Natural killer cell treated with Interleukin-12 subunit alpha and Interleukin-12 subunit beta and Interleukin-15 and Interleukin-18, amount 100 ng/mL, for 72 hours (primary cell): ENCODE results near the gene SLC22A25. TPM values are rescaled to one million over a fixed set of nuclear protein-coding genes. Genes with fewer than 3 reads are reported as not detected.
"Not testable (repeated sequence)": the region's sequence is repeated elsewhere in the genome, so short reads cannot be mapped to it uniquely, and the experiment has no call there.

Experiments
- ATAC-seq, 2 donors: fragments of 150-1000 bp; cut with Tn5 transposase in 1 of 2; sonication (Bioruptor Pico), chemical (Tn5 transposase) in 1 of 2; 2 replicates each; pipeline ENCODE4 v1.10.0; 2021
- DNase-seq: peaks from one replicate; pipeline ENCODE4 v3.0.0; 2022; ENCODE audit warnings: low spot score
- H3K27ac Mint-ChIP-seq, 2 donors: 1 replicate in 1 of 2; 2 replicates in 1 of 2; pipeline ENCODE4 v1.8.0; 2022; ENCODE audit warnings: mixed read lengths in 2 of 2, mild to moderate bottlenecking in 1 of 2, moderate library complexity in 1 of 2
- H3K27me3 Mint-ChIP-seq, 2 donors: 1 replicate in 1 of 2; 2 replicates in 1 of 2; pipeline ENCODE4 v1.8.0; 2022; ENCODE audit warnings: mixed read lengths in 2 of 2
- H3K36me3 Mint-ChIP-seq: one replicate; pipeline ENCODE4 v1.8.0; 2022; ENCODE audit warnings: mixed read lengths
- H3K4me1 Mint-ChIP-seq, 2 donors: 1 replicate in 1 of 2; 2 replicates in 1 of 2; pipeline ENCODE4 v1.8.0; 2022; ENCODE audit warnings: low read depth in 2 of 2, mixed read lengths in 2 of 2, mild to moderate bottlenecking in 1 of 2
- H3K4me3 Mint-ChIP-seq: one replicate; pipeline ENCODE4 v1.8.0; 2022; ENCODE audit warnings: mixed read lengths
- H3K9me3 Mint-ChIP-seq: 2 replicates; pipeline ENCODE4 v1.8.0; 2022; ENCODE audit warnings: mixed read lengths
- total RNA-seq, 2 donors: library from RNA; stranded (reverse); gene quantifications; one replicate each; pipeline ENCODE4 v1.2.3, GENCODE V29; 2022

The SLC22A25 gene
- total RNA-seq, 2 donors from 2014 or later = not detected

GRCh38 chr11:63244862-63245261 is 1.5 kb upstream of the SLC22A25 start:
- ATAC-seq = no peak
- DNase-seq = no peak
- no peak overlapping the region for H3K4me3 Mint-ChIP-seq
- no peak overlapping the region for H3K27ac Mint-ChIP-seq
- H3K4me1 Mint-ChIP-seq = peaks cover 0 to 2% of the 10 kb centered on the region in 2 donors
- H3K36me3 Mint-ChIP-seq = no peaks in the 10 kb centered on the region
- H3K9me3 Mint-ChIP-seq = no peaks in the 10 kb centered on the region
- H3K27me3 Mint-ChIP-seq = peaks cover 13 to 43% of the 10 kb centered on the region in 2 donors

GRCh38 chr11:63242089-63242781 is 1.2 kb downstream of the SLC22A25 start:
- DNase-seq = no peak
- H3K4me3 Mint-ChIP-seq = no peak overlapping the region
- no peaks in the 10 kb centered on the region for H3K36me3 Mint-ChIP-seq
- H3K4me1 Mint-ChIP-seq = peaks cover 0 to 2% of the 10 kb centered on the region in 2 donors
- no peak for ATAC-seq
- no peaks in the 10 kb centered on the region for H3K9me3 Mint-ChIP-seq
- H3K27ac Mint-ChIP-seq = no peak overlapping the region
- H3K27me3 Mint-ChIP-seq = peaks cover 10 to 57% of the 10 kb centered on the region in 2 donors

GRCh38 chr11:63240791-63241379 is 2.5 kb downstream of the SLC22A25 start:
- Mint-ChIP-seq H3K9me3 (peaks cover 3% of the 10 kb centered on the region), H3K27ac (no peak overlapping the region), H3K4me3 (no peak overlapping the region), H3K36me3 (no peaks in the 10 kb centered on the region), H3K4me1 (peaks cover 0 to 2% of the 10 kb centered on the region in 2 donors), H3K27me3 (peaks cover 7 to 51% of the 10 kb centered on the region in 2 donors)
- no peak for DNase-seq
- no peak for ATAC-seq

- Mint-ChIP-seq H3K27me3 (peaks cover 13 to 52% of the 10 kb centered on the region in 2 donors), H3K27ac (no peak overlapping the region), H3K4me1 (peaks cover 0 to 2% of the 10 kb centered on the region in 2 donors), H3K9me3 (peaks cover 3% of the 10 kb centered on the region), H3K36me3 (no peaks in the 10 kb centered on the region), H3K4me3 (no peak overlapping the region)
- DNase-seq (no peak), ATAC-seq (no peak)
Observed at GRCh38 chr11:63240098-63240497, 3.3 kb downstream of the SLC22A25 start.

- DNase-seq = no peak
- no peak overlapping the region for H3K4me3 Mint-ChIP-seq
- no peak overlapping the region for H3K27ac Mint-ChIP-seq
- no peak for ATAC-seq
- H3K9me3 Mint-ChIP-seq = peaks cover 3% of the 10 kb centered on the region
- peaks cover 0 to 2% of the 10 kb centered on the region in 2 donors for H3K4me1 Mint-ChIP-seq
- H3K36me3 Mint-ChIP-seq = no peaks in the 10 kb centered on the region
- peaks cover 16 to 53% of the 10 kb centered on the region in 2 donors for H3K27me3 Mint-ChIP-seq
Observed at GRCh38 chr11:63239254-63239653, 4.1 kb downstream of the SLC22A25 start.

- ATAC-seq = no peak
- H3K27me3 Mint-ChIP-seq = peaks cover 26 to 54% of the 10 kb centered on the region in 2 donors
- H3K4me1 Mint-ChIP-seq = peaks cover 0 to under 1% of the 10 kb centered on the region in 2 donors
- no peak overlapping the region for H3K27ac Mint-ChIP-seq
- H3K9me3 Mint-ChIP-seq = peaks cover 3% of the 10 kb centered on the region
- H3K4me3 Mint-ChIP-seq = no peak overlapping the region
- H3K36me3 Mint-ChIP-seq = no peaks in the 10 kb centered on the region
- no peak for DNase-seq
Observed at GRCh38 chr11:63237413-63237812, 6.0 kb downstream of the SLC22A25 start.

- DNase-seq, H3K4me1 Mint-ChIP-seq, H3K36me3 Mint-ChIP-seq, ATAC-seq, H3K9me3 Mint-ChIP-seq, H3K27ac Mint-ChIP-seq, H3K4me3 Mint-ChIP-seq: not testable (repeated sequence)
- peaks cover 32 to 50% of the 10 kb centered on the region in 2 donors for H3K27me3 Mint-ChIP-seq
Observed at GRCh38 chr11:63235471-63236461, 7.6 kb downstream of the SLC22A25 start.

GRCh38 chr11:63229815-63230214 is 13.6 kb downstream of the SLC22A25 start:
- no peak for ATAC-seq
- Mint-ChIP-seq H3K27me3 (peaks cover 31 to 39% of the 10 kb centered on the region in 2 donors), H3K36me3 (no peaks in the 10 kb centered on the region), H3K9me3 (peaks cover 5% of the 10 kb centered on the region), H3K4me1 (no peaks in the 10 kb centered on the region), H3K27ac (no peak overlapping the region), H3K4me3 (no peak overlapping the region)
- no peak for DNase-seq

- ATAC-seq (no peak), DNase-seq (no peak)
- H3K4me3 Mint-ChIP-seq = no peak overlapping the region
- no peak overlapping the region for H3K27ac Mint-ChIP-seq
- H3K27me3 Mint-ChIP-seq = peaks cover 30 to 40% of the 10 kb centered on the region in 2 donors
- no peaks in the 10 kb centered on the region for H3K36me3 Mint-ChIP-seq
- H3K4me1 Mint-ChIP-seq = no peaks in the 10 kb centered on the region
- H3K9me3 Mint-ChIP-seq = peaks cover 5% of the 10 kb centered on the region
Observed at GRCh38 chr11:63227521-63228107, 15.8 kb downstream of the SLC22A25 start.

- no peaks in the 10 kb centered on the region for H3K36me3 Mint-ChIP-seq
- H3K9me3 Mint-ChIP-seq = peaks cover 5% of the 10 kb centered on the region
- no peak overlapping the region for H3K4me3 Mint-ChIP-seq
- ATAC-seq (no peak), DNase-seq (no peak)
- no peak overlapping the region for H3K27ac Mint-ChIP-seq
- no peaks in the 10 kb centered on the region for H3K4me1 Mint-ChIP-seq
- peaks cover 33 to 50% of the 10 kb centered on the region in 2 donors for H3K27me3 Mint-ChIP-seq
Observed at GRCh38 chr11:63226488-63227114, 16.8 kb downstream of the SLC22A25 start.

GRCh38 chr11:63214093-63214492 is 29.3 kb downstream of the SLC22A25 start:
- H3K27ac Mint-ChIP-seq = no peak overlapping the region
- no peaks in the 10 kb centered on the region for H3K36me3 Mint-ChIP-seq
- no peak for DNase-seq
- H3K4me3 Mint-ChIP-seq = no peak overlapping the region
- no peaks in the 10 kb centered on the region for H3K4me1 Mint-ChIP-seq
- no peaks in the 10 kb centered on the region for H3K9me3 Mint-ChIP-seq
- peaks cover 26 to 31% of the 10 kb centered on the region in 2 donors for H3K27me3 Mint-ChIP-seq
- ATAC-seq = no peak

- no peak for DNase-seq
- no peak overlapping the region for H3K4me3 Mint-ChIP-seq
- peaks cover 26 to 27% of the 10 kb centered on the region in 2 donors for H3K27me3 Mint-ChIP-seq
- no peaks in the 10 kb centered on the region for H3K9me3 Mint-ChIP-seq
- H3K4me1 Mint-ChIP-seq = peaks cover 0 to 5% of the 10 kb centered on the region in 2 donors
- H3K36me3 Mint-ChIP-seq = no peaks in the 10 kb centered on the region
- no peak for ATAC-seq
- H3K27ac Mint-ChIP-seq = no peak overlapping the region
Observed at GRCh38 chr11:63212742-63213141, 30.7 kb downstream of the SLC22A25 start.

- ATAC-seq (no peak), DNase-seq (no peak)
- H3K9me3 Mint-ChIP-seq = no peaks in the 10 kb centered on the region
- peaks cover 23 to 33% of the 10 kb centered on the region in 2 donors for H3K27me3 Mint-ChIP-seq
- no peak overlapping the region for H3K4me3 Mint-ChIP-seq
- no peaks in the 10 kb centered on the region for H3K36me3 Mint-ChIP-seq
- no peak overlapping the region for H3K27ac Mint-ChIP-seq
- H3K4me1 Mint-ChIP-seq = peaks cover 0 to 5% of the 10 kb centered on the region in 2 donors
Observed at GRCh38 chr11:63210111-63210510, 33.3 kb downstream of the SLC22A25 start.
